Islet of Langerhans (tissue), 1 donor: ENCODE results near the gene MEG3.

Experiments
- FAIRE-seq: peaks from one replicate; lab custom pipeline; 2011; peaks lifted over from hg19 to GRCh38; lab: Jason Lieb, UNC

Gene MEG3

DNA sequence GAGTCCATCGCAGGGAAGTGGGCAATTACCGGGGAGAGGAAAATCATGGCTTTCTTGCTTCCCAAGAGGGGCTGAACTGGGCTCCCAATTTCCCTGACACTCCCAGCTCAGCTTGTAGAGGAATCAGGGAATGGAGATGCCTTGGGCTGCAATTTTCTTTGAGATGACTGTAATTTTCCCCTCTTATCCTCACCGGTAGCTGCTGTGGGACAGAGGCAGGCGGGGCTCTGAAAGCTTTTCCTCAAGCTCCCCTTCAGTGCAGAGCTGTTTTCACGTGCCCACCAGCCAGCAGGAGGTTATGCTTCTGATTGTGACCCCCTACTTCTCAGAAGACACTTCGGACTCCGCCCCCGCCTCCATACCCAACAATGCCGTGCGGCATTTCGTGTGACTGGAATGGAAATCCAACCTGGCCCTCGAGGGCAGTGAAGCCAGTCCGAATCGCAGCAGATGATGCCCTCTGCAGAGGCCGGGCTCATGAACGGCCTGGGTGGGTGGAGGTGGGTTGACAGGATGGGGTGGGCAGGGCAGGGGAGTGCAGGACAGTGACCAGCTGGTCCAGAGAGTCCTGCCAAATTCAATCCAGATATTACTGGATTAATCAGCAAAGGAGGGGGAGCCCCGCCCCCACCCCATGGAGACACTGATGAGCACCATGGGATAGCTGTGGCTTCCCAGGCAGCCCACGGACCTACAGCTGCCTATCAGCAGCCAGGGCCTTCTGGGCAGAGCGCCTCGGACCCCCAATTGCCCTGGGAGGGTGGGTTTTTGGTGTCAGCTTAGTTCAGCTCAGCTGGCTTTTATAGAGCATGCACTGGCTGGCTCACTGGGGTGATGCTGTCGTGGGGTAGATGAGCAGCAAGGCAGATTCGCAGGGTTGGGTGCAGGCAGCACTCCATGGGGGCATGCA lies 40.0 kb downstream of the MEG3 start:
- FAIRE-seq: no peak

- no peak for FAIRE-seq
Observed at GRCh38 chr14:100866666-100867630, 41.0 kb downstream of the MEG3 start.

- no peak for FAIRE-seq
Observed at GRCh38 chr14:100867631-100868315, 41.9 kb downstream of the MEG3 start.

- no peak for FAIRE-seq
Observed at GRCh38 chr14:100868621-100869370, 42.9 kb downstream of the MEG3 start.

DNA sequence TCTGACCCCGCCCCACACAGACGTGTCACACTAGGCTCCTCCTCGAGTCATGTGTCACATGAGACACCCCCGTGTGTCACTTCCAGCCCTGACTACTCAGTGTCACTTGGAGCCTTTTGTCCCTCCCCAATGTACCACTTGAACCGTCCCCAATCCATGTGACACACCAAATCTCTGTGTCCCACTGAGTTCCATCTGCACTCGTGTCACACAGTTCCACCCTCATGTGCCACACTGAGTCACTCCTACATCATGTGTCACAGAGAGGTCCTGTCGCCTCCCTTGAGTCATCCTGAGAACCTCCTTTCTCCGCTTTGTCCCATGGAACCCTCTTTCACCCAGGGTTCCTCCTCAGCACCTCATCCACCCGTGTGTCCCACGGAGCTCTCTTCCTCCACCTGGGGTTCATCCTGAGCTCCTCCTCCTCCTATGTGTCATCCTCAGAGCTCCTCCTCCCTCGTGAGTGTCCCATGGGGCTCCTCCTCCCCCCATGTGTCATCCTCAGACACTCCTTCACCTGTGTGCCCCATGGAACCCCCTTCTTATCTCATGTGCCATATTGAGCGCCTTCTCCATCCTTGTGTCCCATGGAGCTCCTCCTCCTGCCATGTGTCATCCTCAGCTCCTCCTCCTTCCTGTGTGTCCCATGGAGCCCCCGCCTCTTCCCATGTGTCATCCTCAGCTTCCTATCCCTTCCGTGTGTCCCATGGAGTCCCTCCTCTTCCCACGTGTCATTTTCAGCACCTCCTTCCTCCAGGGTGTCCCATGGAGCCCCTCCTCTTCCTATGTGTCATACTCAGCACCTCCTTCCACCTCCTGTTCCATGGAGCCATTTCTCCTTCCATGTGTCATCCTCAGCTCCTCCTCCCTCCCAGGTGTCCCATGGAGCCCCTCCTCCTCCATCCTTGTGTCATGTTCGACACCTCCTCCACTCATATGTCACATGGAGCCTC lies 45.6 kb downstream of the MEG3 start:
- FAIRE-seq: no peak

DNA sequence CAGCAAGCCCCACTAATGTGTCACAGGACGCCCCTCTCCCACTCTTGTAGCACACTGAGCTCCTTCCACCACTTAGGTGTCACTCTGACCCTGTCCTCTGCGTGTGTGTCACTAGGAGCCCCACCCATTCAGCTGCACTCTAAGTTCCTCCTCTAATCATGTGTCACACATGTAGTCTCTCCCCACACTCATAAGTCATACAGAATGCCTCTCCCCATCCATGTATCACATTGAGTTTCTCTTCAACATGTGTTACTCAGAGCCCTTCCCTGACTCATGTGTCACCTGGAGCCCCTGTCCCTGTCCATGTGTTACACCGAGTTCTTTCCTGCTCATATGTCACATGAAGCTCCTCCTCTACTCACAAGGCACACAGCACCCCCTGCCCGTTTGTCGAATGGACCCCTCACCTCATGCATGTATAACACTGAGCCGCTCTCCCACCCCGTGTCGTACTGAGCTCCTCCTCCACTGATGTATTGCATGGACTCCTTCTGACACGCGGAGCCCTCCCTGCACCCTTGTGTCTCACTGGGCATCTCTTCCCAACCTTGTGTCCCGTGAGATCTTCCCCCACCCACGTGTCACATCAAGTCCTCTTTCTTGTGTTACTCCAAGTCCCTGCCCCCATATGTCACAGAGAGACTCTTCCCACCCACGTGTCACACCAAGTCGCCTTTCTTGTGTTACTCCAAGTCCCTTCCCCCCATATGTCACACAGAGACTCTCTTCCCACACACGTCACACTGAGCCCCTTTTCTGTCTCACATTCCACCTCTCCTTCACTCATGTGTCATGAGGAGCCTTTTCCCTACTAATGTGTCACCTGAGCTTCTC lies 46.6 kb downstream of the MEG3 start:
- FAIRE-seq: no peak

- no peak for FAIRE-seq
Observed at GRCh38 chr14:100873096-100873482, 47.2 kb downstream of the MEG3 start.

- FAIRE-seq: no peak
Observed at GRCh38 chr14:100874051-100874410, 48.1 kb downstream of the MEG3 start.

- FAIRE-seq: no peak
Observed at GRCh38 chr14:100874411-100875091, 48.6 kb downstream of the MEG3 start.

GRCh38 chr14:100875126-100875525 lies 49.2 kb downstream of the MEG3 start:
- no peak for FAIRE-seq

- FAIRE-seq: no peak
Observed at GRCh38 chr14:100875861-100876590, 50.1 kb downstream of the MEG3 start.

DNA sequence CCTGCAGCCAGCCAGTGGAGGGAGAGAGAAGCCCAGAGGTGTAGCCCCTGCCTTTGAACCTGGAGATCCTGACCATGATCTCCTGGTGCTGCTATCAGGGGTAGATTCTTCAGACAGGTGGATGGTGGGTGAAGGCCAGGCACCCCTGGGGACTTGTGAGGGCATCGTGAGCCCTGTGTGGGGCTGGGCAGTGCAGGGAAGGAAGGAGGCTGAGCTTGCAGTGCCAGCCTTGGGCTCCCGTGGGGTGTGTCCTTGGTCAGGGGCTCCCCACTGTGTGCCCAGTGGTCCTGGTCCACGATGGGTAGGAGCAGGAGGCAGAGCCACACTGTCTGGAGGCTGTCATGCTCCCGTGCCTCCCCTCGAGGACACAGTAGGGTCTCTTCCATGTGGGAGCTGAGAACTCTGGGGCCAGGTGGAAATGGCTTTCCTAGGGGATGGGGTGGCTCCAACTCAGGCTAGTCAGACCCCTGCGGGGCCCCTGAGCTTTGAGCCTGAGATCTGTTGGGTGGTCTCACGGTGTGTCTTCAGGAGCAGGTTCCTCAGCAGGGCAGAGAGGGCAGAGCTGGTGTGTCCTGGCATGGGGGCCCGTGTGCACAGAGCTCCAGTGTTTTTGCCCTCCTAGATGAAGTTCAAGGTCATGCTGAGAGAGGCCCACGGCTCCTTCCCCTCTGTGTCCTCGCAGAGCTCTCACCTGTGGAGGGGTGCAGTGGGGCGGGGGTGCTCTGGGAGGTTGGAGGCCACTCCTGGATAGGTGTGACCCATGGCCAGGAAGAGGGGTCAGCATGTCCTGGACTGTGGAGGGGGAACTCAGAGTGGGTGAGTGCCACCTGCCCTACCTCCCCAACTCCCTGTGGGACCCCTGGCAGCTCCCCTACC lies 52.6 kb downstream of the MEG3 start:
- FAIRE-seq: no peak

DNA sequence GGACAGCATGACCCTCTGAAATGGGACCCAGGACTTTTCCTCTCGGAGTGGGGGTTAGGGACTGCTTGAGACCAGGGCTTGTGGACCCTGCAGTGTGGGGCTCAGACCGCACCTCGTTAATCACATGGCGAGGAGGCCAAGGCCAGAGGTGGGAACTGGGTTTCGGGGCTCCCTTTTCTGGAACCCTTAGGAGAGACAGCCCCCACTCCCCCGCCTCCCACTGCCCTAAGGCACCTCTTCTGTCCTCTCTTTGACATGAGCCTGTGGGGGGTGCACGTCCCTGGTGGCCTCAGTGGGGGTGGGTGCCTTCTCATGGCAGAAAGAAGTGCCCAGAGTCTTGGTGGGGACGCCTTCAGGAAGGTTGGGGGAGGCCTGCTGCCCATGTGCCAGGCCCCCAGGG lies 53.3 kb downstream of the MEG3 start:
- no peak for FAIRE-seq

DNA sequence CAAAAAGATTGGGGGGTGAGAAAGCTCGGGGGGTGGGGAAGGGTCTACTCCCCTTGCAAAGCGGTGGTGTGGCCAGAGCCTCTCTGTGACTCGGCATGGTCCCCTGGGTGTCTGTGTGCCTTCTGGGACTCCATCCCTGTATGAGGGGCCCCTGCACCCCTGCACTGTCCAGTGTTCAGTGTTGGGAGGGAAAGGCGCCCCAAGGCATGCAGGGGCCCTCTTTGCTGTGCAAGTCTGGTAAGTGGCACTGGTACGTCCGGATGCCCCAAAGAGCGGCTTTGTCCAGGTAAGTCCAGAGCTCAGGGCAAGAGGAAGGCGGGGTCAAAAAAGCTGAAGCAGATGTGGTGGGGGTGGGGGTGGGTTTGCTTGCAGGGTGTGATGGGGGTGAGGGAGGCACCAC lies 53.9 kb downstream of the MEG3 start:
- no peak for FAIRE-seq

GRCh38 chr14:100880271-100881101 lies 54.6 kb downstream of the MEG3 start:
- FAIRE-seq: no peak

DNA sequence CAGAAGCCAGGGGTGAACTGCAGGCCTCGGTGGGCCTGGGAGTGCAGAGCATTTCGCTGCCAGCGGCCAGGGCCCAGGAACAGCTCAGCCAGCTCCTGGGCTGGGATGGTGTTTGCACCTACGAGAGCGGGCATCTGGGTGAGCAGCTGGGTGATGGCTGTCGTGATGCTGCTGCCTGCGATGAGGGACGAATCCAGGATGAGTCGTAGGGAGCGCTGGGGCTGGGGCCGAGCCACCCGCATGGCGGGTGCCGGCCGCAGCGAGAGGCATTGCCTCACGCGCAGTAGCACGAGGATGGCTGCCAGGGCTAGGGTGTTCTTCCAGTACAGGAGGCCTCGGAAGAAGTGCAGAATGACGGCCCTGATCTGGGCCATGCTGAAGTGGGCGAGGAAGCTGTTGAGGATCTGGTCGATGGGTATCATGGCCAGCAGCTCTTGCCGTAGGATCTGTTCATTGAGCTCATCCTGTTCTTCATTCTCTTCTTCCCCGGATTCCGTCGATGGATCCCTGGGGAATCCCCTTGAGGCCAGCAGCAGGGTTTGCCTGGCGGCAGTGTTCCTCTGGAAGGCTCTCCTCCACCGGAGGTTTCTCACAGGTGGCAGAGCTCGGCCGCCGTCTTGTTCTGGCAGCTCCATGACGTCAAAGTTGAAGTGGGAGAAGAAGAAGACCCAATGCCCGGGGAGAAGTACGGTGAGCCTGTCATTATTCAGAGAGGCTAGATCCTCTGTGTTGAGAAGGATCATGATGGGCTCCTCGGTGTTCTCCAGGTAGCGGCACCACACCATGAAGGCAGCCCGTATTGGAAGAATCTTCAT lies 55.5 kb downstream of the MEG3 start:
- FAIRE-seq: no peak
